DND-41 (cell line): ENCODE measurements around the gene FNDC10.

Source experiments
- EZH2 ChIP-seq: IDR thresholded peaks from 3 replicates; pipeline ENCODE4 v1.6.1; 2012; ENCODE audit warnings: borderline replicate concordance, low read depth, mild to moderate bottlenecking, moderate library complexity, low read length, inconsistent platforms; ENCODE audit not compliant: severe bottlenecking
- TF ChIP-seq, protein P1 (sequence below): IDR thresholded peaks from 2 replicates; pipeline ENCODE4 v1.5.1; 2012; ENCODE audit warnings: borderline replicate concordance, low read length, moderate library complexity, mild to moderate bottlenecking; ENCODE audit not compliant: poor library complexity, severe bottlenecking; ENCODE audit errors: extremely low read depth

DNA sequence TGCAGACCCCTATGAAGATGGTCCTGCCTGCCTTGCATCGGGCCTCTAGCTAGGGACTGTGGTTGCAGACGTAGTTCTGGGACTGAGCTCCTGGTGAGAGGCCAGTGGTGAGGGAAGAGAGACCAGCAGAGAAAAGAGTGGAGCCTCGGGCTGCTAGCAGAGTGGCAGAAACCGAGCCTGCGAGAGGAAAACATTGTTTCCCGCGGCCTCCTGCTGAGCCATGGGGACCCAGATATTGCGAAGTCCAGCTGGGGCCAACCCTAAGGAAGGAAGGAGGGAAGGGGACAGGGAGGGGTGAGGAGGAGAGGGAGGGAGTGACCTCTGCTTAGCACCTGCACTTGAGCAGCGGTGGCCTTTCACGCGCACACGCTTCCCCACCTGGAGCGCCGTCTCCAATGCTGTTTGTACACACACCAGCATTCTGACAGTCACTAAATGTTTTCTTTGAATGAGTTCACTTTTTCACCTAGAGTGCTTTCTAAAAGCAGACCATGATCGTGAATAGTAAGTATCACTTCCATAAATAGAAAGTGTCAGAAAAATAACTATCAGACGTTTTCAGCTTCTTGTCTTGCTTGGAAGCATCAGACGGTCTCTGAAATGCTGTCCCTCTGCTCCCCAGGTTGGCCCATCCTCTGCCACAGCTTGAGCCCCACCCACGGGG lies 2.5 kb upstream of the FNDC10 start:
- TF ChIP-seq, protein P1, sequence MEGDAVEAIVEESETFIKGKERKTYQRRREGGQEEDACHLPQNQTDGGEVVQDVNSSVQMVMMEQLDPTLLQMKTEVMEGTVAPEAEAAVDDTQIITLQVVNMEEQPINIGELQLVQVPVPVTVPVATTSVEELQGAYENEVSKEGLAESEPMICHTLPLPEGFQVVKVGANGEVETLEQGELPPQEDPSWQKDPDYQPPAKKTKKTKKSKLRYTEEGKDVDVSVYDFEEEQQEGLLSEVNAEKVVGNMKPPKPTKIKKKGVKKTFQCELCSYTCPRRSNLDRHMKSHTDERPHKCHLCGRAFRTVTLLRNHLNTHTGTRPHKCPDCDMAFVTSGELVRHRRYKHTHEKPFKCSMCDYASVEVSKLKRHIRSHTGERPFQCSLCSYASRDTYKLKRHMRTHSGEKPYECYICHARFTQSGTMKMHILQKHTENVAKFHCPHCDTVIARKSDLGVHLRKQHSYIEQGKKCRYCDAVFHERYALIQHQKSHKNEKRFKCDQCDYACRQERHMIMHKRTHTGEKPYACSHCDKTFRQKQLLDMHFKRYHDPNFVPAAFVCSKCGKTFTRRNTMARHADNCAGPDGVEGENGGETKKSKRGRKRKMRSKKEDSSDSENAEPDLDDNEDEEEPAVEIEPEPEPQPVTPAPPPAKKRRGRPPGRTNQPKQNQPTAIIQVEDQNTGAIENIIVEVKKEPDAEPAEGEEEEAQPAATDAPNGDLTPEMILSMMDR: no peak
- no peak for TF ChIP-seq EZH2
